ENCODE measurements around the gene ETV6.

GRCh38 chr12:11765421-11765816, 115.9 kb downstream of the ETV6 start:
- no peak for TF ChIP-seq CTCF (IDR thresholded peaks at IDR 0.05)
- no peak for TF ChIP-seq POLR2A (IDR thresholded peaks at IDR 0.05)
